Stimulated activated naive CD8-positive, alpha-beta T cell treated with anti-CD3 and anti-CD28 coated beads, Interleukin-15, Interleukin-2, amounts not matched to agents 100 ng/mL and 50 ng/mL, for 24 hours (primary cell): ENCODE data around the gene LMTK2.

Source experiments
- H3K27ac Mint-ChIP-seq: one replicate; pipeline ENCODE4 v1.8.0; 2021; ENCODE audit warnings: mild to moderate bottlenecking, mixed read lengths
- H3K27me3 Mint-ChIP-seq: one replicate; pipeline ENCODE4 v1.8.0; 2021; ENCODE audit warnings: mixed read lengths
- H3K36me3 Mint-ChIP-seq: one replicate; pipeline ENCODE4 v1.8.0; 2021; ENCODE audit warnings: low read depth, mixed read lengths
- H3K4me1 Mint-ChIP-seq: one replicate; pipeline ENCODE4 v1.8.0; 2021; ENCODE audit warnings: low read depth, mixed read lengths
- H3K4me3 Mint-ChIP-seq: one replicate; pipeline ENCODE4 v1.8.0; 2021; ENCODE audit warnings: mild to moderate bottlenecking, mixed read lengths
- H3K9me3 Mint-ChIP-seq: one replicate; pipeline ENCODE4 v1.8.0; 2021; ENCODE audit warnings: mixed read lengths

LMTK2 gene

DNA sequence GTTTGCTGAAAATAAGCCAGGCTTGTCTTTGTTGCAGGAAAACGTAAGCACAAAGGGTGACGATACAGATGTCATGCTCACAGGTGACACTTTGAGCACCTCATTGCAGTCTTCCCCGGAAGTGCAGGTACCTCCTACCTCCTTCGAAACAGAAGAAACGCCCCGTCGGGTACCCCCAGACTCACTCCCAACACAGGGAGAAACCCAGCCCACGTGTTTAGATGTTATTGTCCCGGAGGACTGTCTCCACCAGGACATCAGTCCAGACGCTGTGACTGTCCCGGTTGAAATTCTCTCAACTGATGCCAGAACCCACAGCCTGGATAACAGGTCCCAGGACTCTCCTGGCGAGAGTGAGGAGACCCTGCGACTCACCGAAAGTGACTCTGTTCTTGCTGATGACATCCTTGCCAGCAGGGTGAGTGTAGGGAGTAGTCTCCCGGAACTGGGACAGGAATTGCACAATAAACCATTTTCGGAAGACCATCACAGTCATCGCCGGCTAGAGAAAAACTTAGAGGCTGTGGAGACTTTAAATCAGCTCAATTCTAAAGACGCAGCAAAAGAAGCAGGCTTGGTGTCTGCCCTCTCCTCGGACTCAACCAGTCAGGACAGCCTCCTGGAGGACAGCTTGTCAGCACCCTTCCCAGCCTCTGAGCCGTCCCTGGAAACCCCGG is 86.3 kb downstream of the LMTK2 start:
- Mint-ChIP-seq H3K4me1 (no peaks in the 10 kb centered on the region), H3K27ac (no peak overlapping the region), H3K27me3 (no peaks in the 10 kb centered on the region), H3K9me3 (no peaks in the 10 kb centered on the region), H3K4me3 (no peak overlapping the region), H3K36me3 (peaks cover 48% of the 10 kb centered on the region)

- Mint-ChIP-seq H3K9me3 (no peaks in the 10 kb centered on the region), H3K36me3 (peaks cover 42% of the 10 kb centered on the region), H3K4me3 (no peak overlapping the region), H3K27me3 (no peaks in the 10 kb centered on the region), H3K27ac (no peak overlapping the region), H3K4me1 (no peaks in the 10 kb centered on the region)
Observed at GRCh38 chr7:98193474-98194180, 87.0 kb downstream of the LMTK2 start.

GRCh38 chr7:98194186-98194585 is 87.5 kb downstream of the LMTK2 start:
- Mint-ChIP-seq H3K4me1 (peaks cover 4% of the 10 kb centered on the region), H3K27me3 (no peaks in the 10 kb centered on the region), H3K36me3 (peaks cover 41% of the 10 kb centered on the region), H3K4me3 (no peak overlapping the region), H3K9me3 (no peaks in the 10 kb centered on the region), H3K27ac (no peak overlapping the region)

DNA sequence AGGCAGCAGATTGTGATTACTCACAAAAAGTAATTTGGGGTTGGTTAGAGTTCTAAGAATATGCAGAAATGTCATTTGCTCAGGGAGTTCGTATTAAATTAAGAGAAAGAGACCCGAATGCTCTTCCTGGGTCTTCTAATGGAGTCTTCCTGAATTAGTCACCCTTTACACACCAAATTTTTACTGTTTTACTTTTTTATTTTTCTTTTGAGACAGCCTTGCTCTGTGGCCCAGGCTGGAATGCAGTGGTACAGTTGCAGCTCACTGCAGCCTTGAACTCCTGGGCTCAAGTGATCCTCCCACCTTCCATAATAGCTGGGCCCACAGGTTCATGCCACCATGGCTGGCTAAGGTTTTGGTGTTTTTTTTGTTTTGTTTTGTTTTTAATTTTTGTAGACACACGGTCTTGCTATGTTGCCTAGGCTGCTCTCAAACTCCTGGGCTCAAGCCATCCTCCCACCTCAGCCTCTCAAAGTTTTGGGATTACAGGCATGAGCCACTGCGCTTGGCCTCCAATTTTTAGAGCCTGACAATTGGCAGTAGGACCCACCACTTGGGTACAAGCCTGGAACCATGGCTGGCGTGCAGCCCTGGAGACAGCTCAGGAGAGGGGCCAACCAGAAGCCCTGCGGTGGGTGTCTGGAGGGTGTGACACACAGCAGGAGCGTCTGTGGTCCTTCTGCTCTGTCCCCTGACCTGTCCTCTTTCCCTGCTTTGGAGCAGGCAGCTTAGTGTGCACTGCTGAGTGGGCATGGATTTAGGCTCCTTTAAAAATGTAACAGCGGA is 88.2 kb downstream of the LMTK2 start:
- H3K27me3 Mint-ChIP-seq, result no peaks in the 10 kb centered on the region
- peaks cover 8% of the 10 kb centered on the region for H3K4me1 Mint-ChIP-seq
- peaks cover 40% of the 10 kb centered on the region for H3K36me3 Mint-ChIP-seq
- H3K27ac Mint-ChIP-seq, result no peak overlapping the region
- no peak overlapping the region for H3K4me3 Mint-ChIP-seq
- H3K9me3 Mint-ChIP-seq, result no peaks in the 10 kb centered on the region

GRCh38 chr7:98196706-98197605 is 90.3 kb downstream of the LMTK2 start:
- H3K9me3 Mint-ChIP-seq, result no peaks in the 10 kb centered on the region
- H3K27me3 Mint-ChIP-seq, result no peaks in the 10 kb centered on the region
- H3K4me3 Mint-ChIP-seq, result no peak overlapping the region
- H3K4me1 Mint-ChIP-seq, result peaks cover 29% of the 10 kb centered on the region
- no peak overlapping the region for H3K27ac Mint-ChIP-seq
- H3K36me3 Mint-ChIP-seq, result peaks cover 35% of the 10 kb centered on the region

DNA sequence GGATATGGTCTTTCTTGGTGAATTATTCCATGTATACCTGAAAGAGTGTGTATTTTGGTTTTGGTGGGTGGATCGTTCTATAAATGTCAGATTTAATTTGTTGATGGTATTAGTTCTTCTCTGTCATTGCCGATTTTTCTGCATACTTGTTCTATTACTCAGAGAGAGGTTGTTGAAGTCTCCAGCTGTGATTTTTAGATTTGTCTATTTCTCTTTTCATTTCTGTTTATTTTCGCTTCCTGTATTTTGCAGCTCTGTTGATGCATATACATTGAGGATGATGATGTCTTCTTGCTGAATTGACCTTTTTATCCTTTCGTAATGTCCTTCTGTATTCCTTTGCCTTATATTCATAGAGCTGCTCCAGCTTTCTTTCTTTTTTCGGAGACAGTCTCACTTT is 92.5 kb downstream of the LMTK2 start:
- no peak overlapping the region for H3K4me3 Mint-ChIP-seq
- no peaks in the 10 kb centered on the region for H3K9me3 Mint-ChIP-seq
- H3K27ac Mint-ChIP-seq, result peak overlapping the region; percentile 22
- H3K27me3 Mint-ChIP-seq, result no peaks in the 10 kb centered on the region
- peaks cover 51% of the 10 kb centered on the region for H3K4me1 Mint-ChIP-seq
- peaks cover 24% of the 10 kb centered on the region for H3K36me3 Mint-ChIP-seq

DNA sequence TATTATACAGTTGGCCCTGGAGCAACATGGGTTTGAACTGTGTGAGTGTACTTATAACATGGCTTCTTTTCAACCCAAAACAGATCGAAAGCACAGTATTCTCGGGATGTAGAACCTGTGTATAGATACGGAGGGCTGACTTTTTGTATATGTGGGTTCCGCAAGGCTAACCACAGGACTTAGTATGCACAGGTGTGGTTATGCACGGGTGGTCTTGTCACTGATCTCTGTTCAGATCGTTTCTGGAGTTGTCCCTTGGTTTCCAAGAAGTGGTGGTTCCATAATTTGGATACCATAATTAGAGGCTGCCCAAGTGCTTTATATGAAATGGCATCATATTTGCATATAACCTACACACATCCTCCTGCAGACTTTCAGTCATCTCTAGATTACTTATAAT is 93.7 kb downstream of the LMTK2 start:
- Mint-ChIP-seq H3K4me3 (peak overlapping the region; percentile 28), H3K9me3 (no peaks in the 10 kb centered on the region), H3K36me3 (peaks cover 22% of the 10 kb centered on the region), H3K27ac (peak overlapping the region; percentile 27), H3K27me3 (no peaks in the 10 kb centered on the region), H3K4me1 (peaks cover 60% of the 10 kb centered on the region)

DNA sequence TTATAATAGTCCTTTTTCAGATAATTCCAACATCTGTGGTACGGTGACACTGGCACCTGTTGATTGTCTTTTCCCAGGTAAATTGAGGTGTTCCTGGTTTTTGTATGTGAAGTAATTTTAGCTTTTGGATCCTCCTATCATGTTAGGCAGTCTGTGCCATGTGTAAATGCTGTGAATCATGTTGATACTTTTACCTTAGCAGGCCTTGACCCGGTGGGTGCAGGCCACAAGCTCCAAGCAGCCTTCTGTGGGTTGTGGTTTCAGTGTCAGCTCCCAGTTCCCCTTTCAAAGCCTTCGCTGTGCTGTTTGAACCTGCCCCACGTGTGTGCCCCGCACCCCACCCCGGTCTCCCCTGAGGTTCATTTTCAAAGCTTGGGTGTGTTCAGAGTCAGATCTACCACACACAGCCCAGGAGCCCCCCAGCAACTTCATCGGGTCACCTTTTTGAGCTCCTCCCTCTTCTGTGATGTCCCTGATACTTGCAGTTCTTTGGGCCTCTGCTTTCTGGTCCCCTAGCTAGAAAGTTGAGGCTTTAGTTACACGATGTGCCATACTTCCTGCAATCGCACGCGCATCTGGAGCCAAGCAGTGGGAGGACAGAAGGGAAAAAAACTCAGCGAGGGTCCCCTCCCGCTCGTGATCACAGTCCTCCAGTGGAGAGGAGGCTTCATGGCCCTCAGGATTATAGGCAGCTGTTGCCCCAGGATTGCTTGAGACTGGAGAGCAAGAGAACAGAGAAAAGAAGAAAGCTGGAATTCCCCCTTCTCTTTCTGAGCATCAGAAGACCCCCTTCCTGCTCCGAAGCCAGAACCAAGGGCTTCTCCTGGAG is 95.9 kb downstream of the LMTK2 start:
- H3K4me1 Mint-ChIP-seq, result peaks cover 64% of the 10 kb centered on the region
- no peaks in the 10 kb centered on the region for H3K9me3 Mint-ChIP-seq
- peak overlapping the region; percentile 53 for H3K4me3 Mint-ChIP-seq
- H3K27me3 Mint-ChIP-seq, result no peaks in the 10 kb centered on the region
- peak overlapping the region; percentile 83 for H3K27ac Mint-ChIP-seq
- peaks cover 25% of the 10 kb centered on the region for H3K36me3 Mint-ChIP-seq

- H3K9me3 Mint-ChIP-seq, result no peaks in the 10 kb centered on the region
- no peaks in the 10 kb centered on the region for H3K27me3 Mint-ChIP-seq
- peak overlapping the region; percentile 83 for H3K27ac Mint-ChIP-seq
- H3K4me1 Mint-ChIP-seq, result peaks cover 64% of the 10 kb centered on the region
- H3K4me3 Mint-ChIP-seq, result peak overlapping the region; percentile 53
- H3K36me3 Mint-ChIP-seq, result peaks cover 25% of the 10 kb centered on the region
Observed at GRCh38 chr7:98203261-98203963, 96.8 kb downstream of the LMTK2 start.

GRCh38 chr7:98203964-98204605 is 97.4 kb downstream of the LMTK2 start:
- Mint-ChIP-seq H3K36me3 (peaks cover 21% of the 10 kb centered on the region), H3K4me1 (peaks cover 61% of the 10 kb centered on the region), H3K4me3 (peak overlapping the region; percentile 31), H3K27me3 (no peaks in the 10 kb centered on the region), H3K9me3 (no peaks in the 10 kb centered on the region), H3K27ac (no peak overlapping the region)

- H3K4me3 Mint-ChIP-seq, result no peak overlapping the region
- H3K36me3 Mint-ChIP-seq, result peaks cover 17% of the 10 kb centered on the region
- H3K27ac Mint-ChIP-seq, result no peak overlapping the region
- no peaks in the 10 kb centered on the region for H3K9me3 Mint-ChIP-seq
- peaks cover 57% of the 10 kb centered on the region for H3K4me1 Mint-ChIP-seq
- H3K27me3 Mint-ChIP-seq, result no peaks in the 10 kb centered on the region
Observed at GRCh38 chr7:98204670-98205069, 98.0 kb downstream of the LMTK2 start.

- Mint-ChIP-seq H3K9me3 (no peaks in the 10 kb centered on the region), H3K27me3 (no peaks in the 10 kb centered on the region), H3K36me3 (peaks cover 17% of the 10 kb centered on the region), H3K4me3 (no peak overlapping the region), H3K4me1 (peaks cover 51% of the 10 kb centered on the region), H3K27ac (no peak overlapping the region)
Observed at GRCh38 chr7:98205162-98205845, 98.6 kb downstream of the LMTK2 start.
